Ovary (tissue), 9 donors: ENCODE data around the gene SLC20A1. TPM values are rescaled to one million over a fixed set of nuclear protein-coding genes. Genes with fewer than 3 reads are reported as not detected.
"Not testable (repeated sequence)": the region's sequence is repeated elsewhere in the genome, so short reads cannot be mapped to it uniquely, and the experiment has no call there.

Experiments
- DNase-seq, 5 donors: peaks; one replicate each; pipeline ENCODE4 v3.0.0-alpha.2; 2019 to 2020
- H3K27ac ChIP-seq, 2 donors: fragments of 200-600 bp; one replicate each; pipeline versions ENCODE4 v1.5.1 to v1.8.0; 2019 to 2022
- H3K27me3 ChIP-seq: fragments of 200-600 bp; one replicate; pipeline ENCODE4 v1.8.0; 2022
- H3K36me3 ChIP-seq: fragments of 200-600 bp; sonication (generic); one replicate; pipeline ENCODE4 v1.5.1; 2019
- H3K4me1 ChIP-seq: one replicate; pipeline ENCODE4 v1.8.1; 2013; ENCODE audit warnings: mild to moderate bottlenecking, moderate library complexity; ENCODE audit not compliant: insufficient read depth
- H3K4me3 ChIP-seq: fragments of 200-600 bp; sonication (generic); one replicate; pipeline ENCODE4 v1.5.1; 2017
- H3K9me3 ChIP-seq, 2 donors: fragments of 200-600 bp in 1 of 2; sonication (generic) in 1 of 2; one replicate each; pipeline versions ENCODE4 v1.5.1 to v1.8.1; 2013 to 2019; ENCODE audit warnings: mild to moderate bottlenecking in 1 of 2, moderate library complexity in 1 of 2
- CTCF ChIP-seq, 3 donors: fragments of 450-650 bp in 2 of 3; fragments of 200-600 bp in 1 of 3; IDR thresholded peaks; one replicate each; pipeline versions ENCODE4 v1.5.1 to v1.8.0; 2016 to 2022; ENCODE audit warnings: antibody characterized with exemption in 3 of 3, mild to moderate bottlenecking in 1 of 3
- EP300 ChIP-seq: sonication (generic); formaldehyde crosslinking; IDR thresholded peaks from one replicate; pipeline ENCODE4 v1.6.1; 2017; ENCODE audit warnings: antibody characterized with exemption
- POLR2A ChIP-seq: fragments of 450-650 bp; IDR thresholded peaks from one replicate; pipeline ENCODE4 v1.6.1; 2017; ENCODE audit warnings: antibody characterized with exemption, mild to moderate bottlenecking, moderate library complexity
- WGBS, 3 donors: extraction: QIAGEN DNeasy Blood & Tissue Kit in 1 of 3; methylation state at CpG; one replicate each; pipeline versions ENCODE4 v1.1.5 to v1.1.7; 2013 to 2017; 5-methylcytosine and 5-hydroxymethylcytosine counted together
- intact Hi-C, 4 donors: fragments of 100-400 bp; cut with DNase I; formaldehyde crosslinking; loops; one replicate each; pipeline versions ENCODE4 v1.11.0 to v1.15.1; 2022 to 2023
- polyA plus RNA-seq, 2 donors: library from polyadenylated mRNA; stranded (reverse); fragments of 200-250 nt in 1 of 2; fragments of 350-450 nt in 1 of 2; fragmentation: Illumina TruSeq in 1 of 2; extraction: RNeasy Lipid Tissue Mini Kit (QIAGEN cat#74804) in 1 of 2; gene quantifications; one replicate each; pipeline ENCODE4 v1.2.3, GENCODE V29; 2013 to 2014
- total RNA-seq, 7 donors: library from RNA; depleted of rRNA in 2 of 7; stranded (reverse); fragments of >200 nt in 2 of 7; fragmentation: NEBNext Ultra II Directional in 3 of 7; extraction: Animal tissue kit (Norgen Biotek cat#: 25700) in 3 of 7; gene quantifications; one replicate each; pipeline versions ENCODE4 v1.1.0 to v1.2.4, GENCODE V29; 2016 to 2023
- donor health status: DM: no; HTN: no; CAD: no; lungs with moderate emphysema.
- donor health status: DM: no; HTN: no; CAD: no.
- donor health status: Bipolar disorder and iron deficiency.
- donor health status: DM: yes; HTN: yes; CAD: no.
- donor health status: DM: no; HTN: no; CAD: no.
- donor health status: DM: yes; HTN: yes; CAD: no.

The SLC20A1 gene
- total and polyA plus RNA-seq, 9 donors = 8.2 to 49.9 (median 19.9) TPM

GRCh38 chr2:112606547-112606946, 39.2 kb upstream of the SLC20A1 start:
- DNase-seq = no peak
- H3K4me3 ChIP-seq = no peak overlapping the region
- no peaks in the 10 kb centered on the region for H3K27me3 ChIP-seq
- WGBS, 3 donors = 32 to 49% (median 33%) methylated on average over 4 of the region's 4 CpGs
- H3K4me1 ChIP-seq = no peaks in the 10 kb centered on the region
- no peaks in the 10 kb centered on the region for H3K36me3 ChIP-seq
- H3K9me3 ChIP-seq = no peaks in the 10 kb centered on the region
- no peak overlapping the region for H3K27ac ChIP-seq
- TF ChIP-seq CTCF (IDR thresholded peaks at IDR 0.05) = no peak
- TF ChIP-seq EP300 = no peak
- no peak for TF ChIP-seq POLR2A
- intact Hi-C loops = no loop called here

- Histone ChIP-seq H3K27ac (no peak overlapping the region), H3K4me3 (no peak overlapping the region), H3K27me3 (no peaks in the 10 kb centered on the region), H3K9me3 (no peaks in the 10 kb centered on the region), H3K36me3 (no peaks in the 10 kb centered on the region), H3K4me1 (no peaks in the 10 kb centered on the region)
- no peak for TF ChIP-seq POLR2A
- no peak for TF ChIP-seq CTCF (IDR thresholded peaks at IDR 0.05)
- no peak for TF ChIP-seq EP300
- intact Hi-C loops = no loop called here
- DNase-seq = no peak
- 81 to 88% (median 84%) methylated on average over 8 of the region's 8 CpGs for WGBS, 3 donors
Measured at GRCh38 chr2:112607680-112608438, 37.9 kb upstream of the SLC20A1 start.

- H3K36me3 ChIP-seq, H3K9me3 ChIP-seq, H3K4me1 ChIP-seq, H3K27me3 ChIP-seq, H3K4me3 ChIP-seq, DNase-seq, intact Hi-C loops, H3K27ac ChIP-seq: not testable (repeated sequence)
- 96 to 97% (median 97%) methylated on average over 4 of the region's 4 CpGs for WGBS, 3 donors
Measured at GRCh38 chr2:112609320-112609719, 36.4 kb upstream of the SLC20A1 start.

- H3K36me3 ChIP-seq, H3K4me3 ChIP-seq, H3K4me1 ChIP-seq, H3K9me3 ChIP-seq, H3K27me3 ChIP-seq, intact Hi-C loops, H3K27ac ChIP-seq, DNase-seq: not testable (repeated sequence)
- 72 to 89% (median 74%) methylated on average over 1 of the region's 1 CpG for WGBS, 3 donors
Measured at GRCh38 chr2:112612283-112612682, 33.5 kb upstream of the SLC20A1 start.

- Histone ChIP-seq H3K36me3 (no peaks in the 10 kb centered on the region), H3K4me1 (no peaks in the 10 kb centered on the region), H3K4me3 (no peak overlapping the region), H3K27me3 (no peaks in the 10 kb centered on the region), H3K9me3 (no peaks in the 10 kb centered on the region), H3K27ac (no peak overlapping the region)
- no peak for DNase-seq
- no peak for TF ChIP-seq CTCF (IDR thresholded peaks at IDR 0.05)
- TF ChIP-seq POLR2A = no peak
- no peak for TF ChIP-seq EP300
- 69 to 72% (median 72%) methylated on average over 13 of the region's 13 CpGs for WGBS, 3 donors
- intact Hi-C loops = no loop called here
Measured at GRCh38 chr2:112614201-112614840, 31.4 kb upstream of the SLC20A1 start.
